Measurements from ENCODE around the gene PPBP.

DNA sequence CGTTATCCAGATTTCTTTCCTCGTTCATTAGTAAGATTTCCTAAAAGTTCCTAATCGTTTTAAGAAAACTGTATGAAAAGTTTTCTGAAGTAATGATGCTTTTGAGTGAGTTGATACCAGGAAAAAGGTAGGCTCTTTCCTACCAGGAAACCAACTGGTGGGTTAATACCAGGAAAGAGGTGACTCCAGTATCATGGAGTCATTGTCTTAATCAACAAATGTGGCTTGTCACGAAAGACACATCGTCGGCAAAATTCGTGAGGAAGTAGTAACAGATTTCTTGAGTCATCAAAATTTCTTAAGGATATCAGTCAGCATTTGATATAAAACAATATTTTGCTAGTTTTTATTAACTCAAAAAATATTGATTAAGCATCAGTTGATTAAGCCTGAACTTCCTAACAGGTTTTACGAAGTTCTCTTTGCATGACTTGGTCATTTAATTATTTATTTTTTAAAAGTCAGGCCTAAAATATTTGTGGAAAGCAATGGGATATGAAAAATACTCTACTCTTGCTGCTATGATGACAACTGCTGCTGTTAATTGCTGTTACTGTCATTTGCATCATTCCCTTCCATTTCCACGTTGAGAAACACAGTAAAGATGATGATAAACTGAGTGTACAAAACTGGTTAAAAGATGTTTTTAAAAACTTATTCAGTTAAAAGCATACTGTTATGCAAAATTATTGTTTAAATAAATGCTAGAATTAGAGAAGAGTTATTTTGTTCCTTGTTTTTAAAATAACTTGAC is 3.2 kb upstream of the PPBP start:
- TF ChIP-seq RAD21 (IDR thresholded peaks at IDR 0.05; ENCODE audit: low read depth): no peak
- TF ChIP-seq ZFX (IDR thresholded peaks at IDR 0.05): no peak
- no peak for TF ChIP-seq CTCF (IDR thresholded peaks at IDR 0.05 in 2 of 3, conservative IDR thresholded peaks at IDR 0.05 in 1 of 3; ENCODE audit: borderline replicate concordance in 1 of 3, insufficient read depth in 1 of 3, low read depth in 2 of 3, low read length in 2 of 3)
- no peak for TF ChIP-seq POLR2A (IDR thresholded peaks at IDR 0.05; ENCODE audit: borderline replicate concordance, extremely low read depth, insufficient read depth, insufficient read length)
- TF ChIP-seq EZH2phosphoT487 (IDR thresholded peaks at IDR 0.05; ENCODE audit: borderline replicate concordance): no peak
- TF ChIP-seq EZH2 (IDR thresholded peaks at IDR 0.05): no peak
- no peak for TF ChIP-seq SIN3A (IDR thresholded peaks at IDR 0.05; ENCODE audit: low read depth)
- TF ChIP-seq, protein P1, sequence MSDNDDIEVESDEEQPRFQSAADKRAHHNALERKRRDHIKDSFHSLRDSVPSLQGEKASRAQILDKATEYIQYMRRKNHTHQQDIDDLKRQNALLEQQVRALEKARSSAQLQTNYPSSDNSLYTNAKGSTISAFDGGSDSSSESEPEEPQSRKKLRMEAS (IDR thresholded peaks at IDR 0.05): no peak
